ENCODE data around the gene MILR1. TPM values are rescaled to one million over a fixed set of nuclear protein-coding genes. Genes with fewer than 3 reads are reported as not detected.
A peak's percentile ranks its signal among the peaks of the same experiment; 100 is the strongest.

Gene MILR1
- total and polyA plus RNA-seq, 2 donors (not counting 3 experiments of a cell fraction or from before 2014, with no cell fraction given), result 1.2 to 17.8 TPM

- no TSS peak for BruUV-seq (replicated peaks)
- POLR2A ChIA-PET, result interaction anchor here (0.6 to 0.8 kb wide), 2 partner anchors 11 to 114 kb away, joined by 3 to 5 read pairs; no protein-coding TSS in a partner anchor
Observed at GRCh38 chr17:64515829-64516228, 66.9 kb downstream of the MILR1 start.

More at GRCh38 chr17:64515829-64516228, 66.9 kb downstream of the MILR1 start:
- Histone ChIP-seq H3K4me3 (replicated peaks in 1 of 3; ENCODE audit: insufficient read depth in 1 of 3, low read depth in 1 of 3, low read length in 3 of 3) (no peak overlapping the region), H2AFZ (ENCODE audit: low read depth, low read length) (no peak overlapping the region), H3K9ac (replicated peaks; ENCODE audit: extremely low read depth, insufficient read depth, low read length) (no peak overlapping the region), H3K9me3 (replicated peaks; ENCODE audit: control insufficient read depth, insufficient read depth, low read length) (no peaks in the 10 kb centered on the region), H3K36me3 (ENCODE audit: control insufficient read depth in 2 of 2, extremely low read depth in 1 of 2, insufficient read depth in 2 of 2, low read length in 2 of 2) (peaks cover 13 to 37% of the 10 kb centered on the region in 2 experiments), H3K4me1 (ENCODE audit: control insufficient read depth, extremely low read depth, insufficient read depth, low read length) (peaks cover 3% of the 10 kb centered on the region), H3K27ac (ENCODE audit: insufficient read depth, low read depth, low read length) (no peak overlapping the region), H4K20me1 (replicated peaks; ENCODE audit: control insufficient read depth, extremely low read depth, insufficient read depth, low read length) (no peaks in the 10 kb centered on the region), H3K9me1 (replicated peaks; ENCODE audit: control insufficient read depth, extremely low read depth, insufficient read depth, low read length) (no peaks in the 10 kb centered on the region), H3K79me2 (ENCODE audit: control insufficient read depth, insufficient read depth, low read length) (no peaks in the 10 kb centered on the region), H3K4me2 (ENCODE audit: insufficient read depth, low read length) (no peak overlapping the region), H3K27me3 (ENCODE audit: control insufficient read depth in 2 of 2, insufficient read depth in 2 of 2, low read length in 2 of 2) (no peaks in the 10 kb centered on the region)
- no peak for TF ChIP-seq POLR2A (IDR thresholded peaks at IDR 0.05; ENCODE audit: low read depth, low read length)
- DNase-seq (ENCODE audit: low read depth, low spot score) (no peak), FAIRE-seq (no peak)
- dilution Hi-C loops (cut with MboI; ENCODE audit: extremely low pct_ligation_motif_present, low sequenced_read_pairs) (no loop called here), intact Hi-C loops (cut with micrococcal nuclease) (no loop called here)
- CTCF ChIA-PET, result interaction anchor here (1.0 to 1.6 kb wide), 3 partner anchors 9 to 25 kb away, joined by 3 to 4 read pairs (median 3); partner anchors contain the start of genes CEP95 and DDX5

MicroRNAs within 50 kb of the gene (microRNA counts, 767-probe panel; counts per million panel counts)
- 723 counts per million, percentile 96 among the panel's probes with 10 or more counts for microRNA hsa-miR-1273e

Small RNA genes within 50 kb of the gene (microRNA-seq; reads per million reads assigned to microRNA genes)
- gene MIR1273E (ENCODE audit: borderline number of aligned reads, borderline replicate concordance), result not detected
- 5.0 reads per million, percentile 11 among the genes with 10 or more reads in this experiment for gene MIR3064 (ENCODE audit: borderline number of aligned reads, borderline replicate concordance)
- gene MIR5047 (ENCODE audit: borderline number of aligned reads, borderline replicate concordance), result not detected

Small RNA genes within 50 kb of the gene (small RNA-seq; reads per million reads assigned to genes)
- gene ATP5MFP4 (ENCODE audit: insufficient read depth, insufficient read length, low read depth, low replicate concordance) (not detected), gene MIR1273E (ENCODE audit: insufficient read depth, insufficient read length, low read depth, low replicate concordance) (not detected)

Other genes with a start within 250 kb of the MILR1 start
- 21.7 and 25.8 TPM in 2 replicates for gene TEX2, start 185.9 kb upstream of the MILR1 start, total RNA-seq
- 12.5 and 13.3 TPM in 2 replicates for gene TEX2, start 185.9 kb upstream of the MILR1 start, polyA plus RNA-seq
- gene PECAM1, start 58.3 kb upstream of the MILR1 start, total RNA-seq, result 1,037 and 1,131 TPM in 2 replicates
- gene PECAM1, start 58.3 kb upstream of the MILR1 start, polyA plus RNA-seq, result 621 and 832 TPM in 2 replicates
- 18.6 and 20.3 TPM in 2 replicates for gene POLG2, start 47.9 kb downstream of the MILR1 start, total RNA-seq
- gene POLG2, start 47.9 kb downstream of the MILR1 start, polyA plus RNA-seq, result 3.9 and 6.5 TPM in 2 replicates
- gene DDX5, start 57.2 kb downstream of the MILR1 start, total RNA-seq, result 1,027 and 1,058 TPM in 2 replicates
- 1,405 and 2,040 TPM in 2 replicates for gene DDX5, start 57.2 kb downstream of the MILR1 start, polyA plus RNA-seq
- gene CEP95, start 57.9 kb downstream of the MILR1 start, total RNA-seq, result 35.5 and 42.6 TPM in 2 replicates
- gene CEP95, start 57.9 kb downstream of the MILR1 start, polyA plus RNA-seq, result 9.3 and 14.1 TPM in 2 replicates
- gene SMURF2, start 213.2 kb downstream of the MILR1 start, total RNA-seq, result 105 and 108 TPM in 2 replicates
- gene SMURF2, start 213.2 kb downstream of the MILR1 start, polyA plus RNA-seq, result 23.8 and 32.9 TPM in 2 replicates

All from endothelial cell of umbilical vein (primary cell).